GM19395 (cell line): ENCODE data around the gene RFC1.

Experiments used
- ATAC-seq: cut with Tn5 transposase; IDR thresholded peaks from one replicate; pipeline ENCODE4 v1.9.1; 2021; ENCODE audit warnings: mild to moderate bottlenecking, moderate library complexity; ENCODE audit not compliant: unreplicated experiment

Gene RFC1

DNA sequence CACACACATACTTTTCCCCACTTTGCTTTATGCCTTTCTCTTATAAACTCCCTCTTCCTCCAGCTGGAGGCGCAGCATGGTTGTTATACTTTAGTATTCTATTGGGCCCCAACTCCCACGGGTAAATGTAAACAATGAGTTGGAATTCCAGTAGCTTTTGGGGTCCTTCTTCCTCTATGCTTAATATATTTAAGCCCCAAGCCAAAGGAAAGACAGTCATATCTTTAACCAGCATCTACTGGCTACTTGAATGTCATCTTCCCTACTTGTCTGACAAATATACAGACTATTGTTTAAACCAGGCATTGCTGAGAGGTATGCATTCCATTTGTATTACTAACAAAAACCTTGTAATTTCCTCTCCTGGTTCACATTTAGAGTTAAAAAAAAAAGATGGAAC lies 110.9 kb downstream of the RFC1 start:
- no peak for ATAC-seq

DNA sequence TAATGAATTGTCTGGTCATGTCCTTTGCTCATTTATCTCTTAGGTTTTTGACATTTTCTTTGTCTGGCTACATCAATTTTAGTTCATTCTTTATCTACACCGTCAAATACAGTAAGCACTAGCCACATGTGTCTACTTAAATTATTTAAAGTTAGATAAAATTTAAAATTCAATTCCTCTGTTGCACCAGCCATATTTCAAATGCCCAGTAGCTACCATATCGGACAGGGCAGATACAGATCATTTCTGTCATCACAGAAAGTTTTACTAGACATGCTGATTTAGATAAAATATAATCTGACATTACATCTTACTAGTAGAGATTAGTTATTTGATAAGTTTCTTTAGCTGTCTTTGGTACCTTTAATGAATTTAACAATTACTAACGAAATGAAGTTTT lies 122.7 kb downstream of the RFC1 start:
- ATAC-seq: no peak
